Endothelial cell (in vitro differentiated cells): ENCODE results near the gene PRRX2. TPM values are rescaled to one million over a fixed set of nuclear protein-coding genes. Genes with fewer than 3 reads are reported as not detected.
"Not testable (repeated sequence)": the region's sequence is repeated elsewhere in the genome, so short reads cannot be mapped to it uniquely, and the experiment has no call there.

Experiments used
- DNase-seq: peaks from one replicate; pipeline ENCODE4 v3.0.0; 2021; ENCODE audit warnings: low spot score
- H3K27ac Mint-ChIP-seq: one replicate; pipeline ENCODE4 v1.8.0; 2021; ENCODE audit warnings: mixed read lengths, inconsistent platforms; ENCODE audit not compliant: unreplicated experiment
- H3K27me3 Mint-ChIP-seq: one replicate; pipeline ENCODE4 v1.8.0; 2021; ENCODE audit warnings: mild to moderate bottlenecking, moderate library complexity, mixed read lengths, inconsistent platforms; ENCODE audit not compliant: unreplicated experiment
- H3K36me3 Mint-ChIP-seq: one replicate; pipeline ENCODE4 v1.8.0; 2021; ENCODE audit warnings: mild to moderate bottlenecking, low read depth, mixed read lengths, inconsistent platforms; ENCODE audit not compliant: unreplicated experiment
- H3K4me1 Mint-ChIP-seq: one replicate; pipeline ENCODE4 v1.8.0; 2021; ENCODE audit warnings: mild to moderate bottlenecking, mixed read lengths, inconsistent platforms; ENCODE audit not compliant: unreplicated experiment
- H3K4me3 Mint-ChIP-seq: one replicate; pipeline ENCODE4 v1.8.0; 2021; ENCODE audit warnings: mild to moderate bottlenecking, mixed read lengths, inconsistent platforms; ENCODE audit not compliant: unreplicated experiment
- H3K9me3 Mint-ChIP-seq: one replicate; pipeline ENCODE4 v1.8.0; 2021; ENCODE audit warnings: mixed read lengths, inconsistent platforms; ENCODE audit not compliant: unreplicated experiment
- CTCF ChIP-seq: fragments of 200-600 bp; sonication (generic); IDR thresholded peaks from one replicate; pipeline ENCODE4 v1.5.0; 2021; ENCODE audit warnings: antibody characterized with exemption; ENCODE audit not compliant: unreplicated experiment
- total RNA-seq: library from RNA; stranded (reverse); fragmentation: NEBNext Ultra II Directional; extraction: Animal tissue kit (Norgen Biotek cat#: 25700); gene quantifications from one replicate; pipeline ENCODE4 v1.2.1, GENCODE V29; 2021; ENCODE audit not compliant: unreplicated experiment

Gene PRRX2
- total RNA-seq, 1 donor from 2014 or later: 0.21 TPM

- Mint-ChIP-seq H3K27ac (no peak overlapping the region), H3K9me3 (no peaks in the 10 kb centered on the region), H3K4me3 (no peak overlapping the region), H3K4me1 (peaks cover 3% of the 10 kb centered on the region), H3K27me3 (peaks cover 3% of the 10 kb centered on the region), H3K36me3 (no peaks in the 10 kb centered on the region)
- DNase-seq: no peak
- no peak for TF ChIP-seq CTCF
Measured at GRCh38 chr9:129748249-129748648, 82.8 kb downstream of the PRRX2 start.

- not testable (repeated sequence) for DNase-seq, H3K4me1 Mint-ChIP-seq, H3K27ac Mint-ChIP-seq, H3K36me3 Mint-ChIP-seq, H3K4me3 Mint-ChIP-seq, H3K27me3 Mint-ChIP-seq, H3K9me3 Mint-ChIP-seq
Measured at GRCh38 chr9:129749052-129749451, 83.6 kb downstream of the PRRX2 start.

- TF ChIP-seq CTCF: no peak
- no peak for DNase-seq
- no peaks in the 10 kb centered on the region for H3K36me3 Mint-ChIP-seq
- H3K27me3 Mint-ChIP-seq: peaks cover 3% of the 10 kb centered on the region
- H3K9me3 Mint-ChIP-seq: no peaks in the 10 kb centered on the region
- H3K4me3 Mint-ChIP-seq: no peak overlapping the region
- H3K4me1 Mint-ChIP-seq: peaks cover 3% of the 10 kb centered on the region
- H3K27ac Mint-ChIP-seq: no peak overlapping the region
Measured at GRCh38 chr9:129749575-129749974, 84.1 kb downstream of the PRRX2 start.

- no peaks in the 10 kb centered on the region for H3K36me3 Mint-ChIP-seq
- no peak for DNase-seq
- peaks cover 3% of the 10 kb centered on the region for H3K27me3 Mint-ChIP-seq
- no peak overlapping the region for H3K4me3 Mint-ChIP-seq
- H3K27ac Mint-ChIP-seq: no peak overlapping the region
- no peaks in the 10 kb centered on the region for H3K9me3 Mint-ChIP-seq
- no peak for TF ChIP-seq CTCF
- peaks cover 3% of the 10 kb centered on the region for H3K4me1 Mint-ChIP-seq
Measured at GRCh38 chr9:129750013-129750638, 84.7 kb downstream of the PRRX2 start.

- Mint-ChIP-seq H3K36me3 (no peaks in the 10 kb centered on the region), H3K4me1 (peaks cover 3% of the 10 kb centered on the region), H3K27me3 (peaks cover 3% of the 10 kb centered on the region), H3K27ac (no peak overlapping the region), H3K9me3 (no peaks in the 10 kb centered on the region), H3K4me3 (peak overlapping the region; percentile 37)
- no peak for TF ChIP-seq CTCF
- DNase-seq: no peak
Measured at GRCh38 chr9:129751841-129752801, 86.7 kb downstream of the PRRX2 start.
